ENCODE data around the gene TJP1.

DNA sequence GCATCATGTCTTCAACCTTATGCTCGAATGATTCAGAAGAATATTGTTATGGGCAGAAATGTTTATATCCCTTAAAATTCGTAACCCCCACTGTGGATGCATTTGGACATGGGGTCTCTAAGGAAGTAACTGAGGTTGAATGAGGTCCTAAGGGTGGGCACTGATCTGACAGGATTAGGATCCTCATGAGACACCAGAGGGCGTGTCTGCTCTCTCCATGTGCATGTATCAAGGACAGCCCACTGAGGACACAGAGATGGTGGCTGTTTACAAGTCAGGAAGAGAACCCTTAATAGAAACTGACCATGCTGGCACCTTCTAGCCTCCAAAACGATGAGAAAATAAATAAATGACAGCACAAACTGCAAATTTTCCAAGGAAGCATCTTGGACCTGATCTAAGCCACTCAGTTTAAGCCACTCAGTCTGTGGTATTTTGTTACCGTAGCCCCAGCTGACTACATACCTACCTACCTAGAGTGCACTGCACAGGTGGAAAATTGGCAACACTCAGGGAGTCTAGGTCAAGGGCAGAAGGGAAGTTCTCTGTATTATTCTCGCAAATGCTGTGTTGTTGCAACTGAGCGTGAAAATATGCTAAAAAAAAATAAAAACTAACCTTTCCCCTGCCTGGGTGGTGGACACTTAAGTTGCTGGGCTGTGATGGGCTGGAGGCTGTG is 126.6 kb downstream of the TJP1 start:
- TF ChIP-seq, protein P1, sequence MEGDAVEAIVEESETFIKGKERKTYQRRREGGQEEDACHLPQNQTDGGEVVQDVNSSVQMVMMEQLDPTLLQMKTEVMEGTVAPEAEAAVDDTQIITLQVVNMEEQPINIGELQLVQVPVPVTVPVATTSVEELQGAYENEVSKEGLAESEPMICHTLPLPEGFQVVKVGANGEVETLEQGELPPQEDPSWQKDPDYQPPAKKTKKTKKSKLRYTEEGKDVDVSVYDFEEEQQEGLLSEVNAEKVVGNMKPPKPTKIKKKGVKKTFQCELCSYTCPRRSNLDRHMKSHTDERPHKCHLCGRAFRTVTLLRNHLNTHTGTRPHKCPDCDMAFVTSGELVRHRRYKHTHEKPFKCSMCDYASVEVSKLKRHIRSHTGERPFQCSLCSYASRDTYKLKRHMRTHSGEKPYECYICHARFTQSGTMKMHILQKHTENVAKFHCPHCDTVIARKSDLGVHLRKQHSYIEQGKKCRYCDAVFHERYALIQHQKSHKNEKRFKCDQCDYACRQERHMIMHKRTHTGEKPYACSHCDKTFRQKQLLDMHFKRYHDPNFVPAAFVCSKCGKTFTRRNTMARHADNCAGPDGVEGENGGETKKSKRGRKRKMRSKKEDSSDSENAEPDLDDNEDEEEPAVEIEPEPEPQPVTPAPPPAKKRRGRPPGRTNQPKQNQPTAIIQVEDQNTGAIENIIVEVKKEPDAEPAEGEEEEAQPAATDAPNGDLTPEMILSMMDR (IDR thresholded peaks at IDR 0.05) = no peak
- TF ChIP-seq, protein P2, sequence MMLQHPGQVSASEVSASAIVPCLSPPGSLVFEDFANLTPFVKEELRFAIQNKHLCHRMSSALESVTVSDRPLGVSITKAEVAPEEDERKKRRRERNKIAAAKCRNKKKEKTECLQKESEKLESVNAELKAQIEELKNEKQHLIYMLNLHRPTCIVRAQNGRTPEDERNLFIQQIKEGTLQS (CRISPR knock-in tag; conservative IDR thresholded peaks at IDR 0.05) = no peak
- TF ChIP-seq JUN (CRISPR knock-in tag; IDR thresholded peaks at IDR 0.05) (no peak), ZNF121 (CRISPR knock-in tag; IDR thresholded peaks at IDR 0.05) (no peak), ZNF416 (CRISPR knock-in tag; IDR thresholded peaks at IDR 0.05) (no peak), MLX (CRISPR knock-in tag; IDR thresholded peaks at IDR 0.05) (no peak), SP1 (CRISPR knock-in tag; conservative IDR thresholded peaks at IDR 0.05) (no peak), ATF6 (CRISPR knock-in tag; IDR thresholded peaks at IDR 0.05) (no peak), IRF2 (CRISPR knock-in tag; IDR thresholded peaks at IDR 0.05; ENCODE audit: borderline replicate concordance, low read depth) (no peak), TCF7 (CRISPR knock-in tag; IDR thresholded peaks at IDR 0.05; ENCODE audit: low read depth) (no peak), ZNF512 (CRISPR knock-in tag; IDR thresholded peaks at IDR 0.05; ENCODE audit: borderline replicate concordance) (no peak)
- TF ChIP-seq, protein P3, sequence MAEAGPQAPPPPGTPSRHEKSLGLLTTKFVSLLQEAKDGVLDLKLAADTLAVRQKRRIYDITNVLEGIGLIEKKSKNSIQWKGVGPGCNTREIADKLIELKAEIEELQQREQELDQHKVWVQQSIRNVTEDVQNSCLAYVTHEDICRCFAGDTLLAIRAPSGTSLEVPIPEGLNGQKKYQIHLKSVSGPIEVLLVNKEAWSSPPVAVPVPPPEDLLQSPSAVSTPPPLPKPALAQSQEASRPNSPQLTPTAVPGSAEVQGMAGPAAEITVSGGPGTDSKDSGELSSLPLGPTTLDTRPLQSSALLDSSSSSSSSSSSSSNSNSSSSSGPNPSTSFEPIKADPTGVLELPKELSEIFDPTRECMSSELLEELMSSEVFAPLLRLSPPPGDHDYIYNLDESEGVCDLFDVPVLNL (CRISPR knock-in tag; IDR thresholded peaks at IDR 0.05; ENCODE audit: borderline replicate concordance, low read depth) = no peak
- TF ChIP-seq, protein P4, sequence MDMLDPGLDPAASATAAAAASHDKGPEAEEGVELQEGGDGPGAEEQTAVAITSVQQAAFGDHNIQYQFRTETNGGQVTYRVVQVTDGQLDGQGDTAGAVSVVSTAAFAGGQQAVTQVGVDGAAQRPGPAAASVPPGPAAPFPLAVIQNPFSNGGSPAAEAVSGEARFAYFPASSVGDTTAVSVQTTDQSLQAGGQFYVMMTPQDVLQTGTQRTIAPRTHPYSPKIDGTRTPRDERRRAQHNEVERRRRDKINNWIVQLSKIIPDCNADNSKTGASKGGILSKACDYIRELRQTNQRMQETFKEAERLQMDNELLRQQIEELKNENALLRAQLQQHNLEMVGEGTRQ (CRISPR knock-in tag; IDR thresholded peaks at IDR 0.05) = no peak
